MCF 10A (cell line): ENCODE measurements around the gene FAM200B. TPM values are rescaled to one million over a fixed set of nuclear protein-coding genes. Genes with fewer than 3 reads are reported as not detected.
A peak's percentile ranks its signal among the peaks of the same experiment; 100 is the strongest.
"Not testable (repeated sequence)": the region's sequence is repeated elsewhere in the genome, so short reads cannot be mapped to it uniquely, and the experiment has no call there.

ENCODE experiments used
- BruUV-seq: library from RNA; stranded (reverse); fragments of 400-500 nt; replicated peaks from 2 replicates; lab custom pipeline; 2021; lab: Mats Ljungman, UMichigan
- CTCF ChIA-PET: fragments of 300-600 bp; sonication (Branson Sonifier 250); formaldehyde crosslinking; extraction: SDS; loops from one replicate; lab custom pipeline; 2021; ENCODE audit warnings: antibody characterized with exemption, inconsistent platforms; lab: Yijun Ruan, JAX
- POLR2A ChIA-PET: fragments of 300-600, 350-650 bp; sonication (Branson Sonifier 250); formaldehyde crosslinking; extraction: SDS; loops from one replicate; lab custom pipeline; 2020; ENCODE audit warnings: antibody characterized with exemption, inconsistent platforms; lab: Yijun Ruan, JAX
- DNase-seq: peaks from one replicate; pipeline ENCODE4 v3.0.0-alpha.2; 2018; ENCODE audit not compliant: unreplicated experiment
- H3K27ac Mint-ChIP-seq: one replicate; pipeline ENCODE4 v1.8.0; 2022; ENCODE audit warnings: mild to moderate bottlenecking, low read depth, mixed read lengths; ENCODE audit not compliant: unreplicated experiment
- H3K27me3 Mint-ChIP-seq: one replicate; pipeline ENCODE4 v1.8.0; 2022; ENCODE audit warnings: mixed read lengths; ENCODE audit not compliant: insufficient read depth, unreplicated experiment
- H3K36me3 Mint-ChIP-seq: one replicate; pipeline ENCODE4 v1.8.0; 2022; ENCODE audit warnings: mild to moderate bottlenecking, moderate library complexity, mixed read lengths; ENCODE audit not compliant: insufficient read depth, unreplicated experiment
- H3K4me1 Mint-ChIP-seq: one replicate; pipeline ENCODE4 v1.8.0; 2022; ENCODE audit warnings: mixed read lengths; ENCODE audit not compliant: insufficient read depth, unreplicated experiment
- H3K4me3 Mint-ChIP-seq: one replicate; pipeline ENCODE4 v1.8.0; 2022; ENCODE audit warnings: mild to moderate bottlenecking, moderate library complexity, mixed read lengths; ENCODE audit not compliant: unreplicated experiment
- H3K9me3 Mint-ChIP-seq: one replicate; pipeline ENCODE4 v1.8.0; 2022; ENCODE audit warnings: mixed read lengths; ENCODE audit not compliant: unreplicated experiment
- intact Hi-C: fragments of 100-400 bp; cut with micrococcal nuclease; formaldehyde crosslinking; loops from 2 replicates; pipeline ENCODE4 v1.14.1; 2022
- total RNA-seq: library from RNA; stranded (reverse); gene quantifications from 2 replicates; pipeline ENCODE4 v1.2.3, GENCODE V29; 2022
- TF ChIP-seq, protein P1 (sequence below): fragments of 200-600 bp; IDR thresholded peaks from one replicate; pipeline ENCODE4 v1.8.0; 2022; ENCODE audit warnings: antibody characterized with exemption, mild to moderate bottlenecking; ENCODE audit not compliant: unreplicated experiment

FAM200B gene
- total RNA-seq, 1 experiment from 2014 or later, result 46.5 TPM

DNA sequence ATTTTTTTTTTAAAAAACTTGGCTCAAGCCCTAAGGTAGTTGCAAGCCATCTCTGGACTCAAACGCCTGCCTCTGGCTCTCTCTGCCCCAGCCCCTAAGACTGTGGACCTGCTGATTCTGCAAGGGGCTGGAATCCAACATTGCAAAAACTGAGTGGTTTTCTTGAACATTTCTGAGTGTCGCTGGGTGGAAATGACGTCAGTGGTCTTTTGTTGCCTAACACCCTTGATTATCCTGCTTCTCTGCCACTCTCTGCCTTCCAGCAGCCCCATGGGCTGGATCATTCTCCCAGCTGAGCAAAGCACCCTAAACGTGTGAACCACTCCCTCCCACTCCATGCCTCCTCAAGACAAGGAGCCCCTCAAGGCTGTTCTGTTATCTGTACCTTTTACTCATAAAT lies 37.9 kb downstream of the FAM200B start:
- Mint-ChIP-seq H3K4me1 (peaks cover 9% of the 10 kb centered on the region), H3K27me3 (no peaks in the 10 kb centered on the region), H3K4me3 (no peak overlapping the region), H3K27ac (no peak overlapping the region), H3K36me3 (no peaks in the 10 kb centered on the region), H3K9me3 (no peaks in the 10 kb centered on the region)
- peak; percentile 55 for DNase-seq
- intact Hi-C loops, result no loop called here
- POLR2A ChIA-PET, result no interaction called here
- TF ChIP-seq, protein P1, sequence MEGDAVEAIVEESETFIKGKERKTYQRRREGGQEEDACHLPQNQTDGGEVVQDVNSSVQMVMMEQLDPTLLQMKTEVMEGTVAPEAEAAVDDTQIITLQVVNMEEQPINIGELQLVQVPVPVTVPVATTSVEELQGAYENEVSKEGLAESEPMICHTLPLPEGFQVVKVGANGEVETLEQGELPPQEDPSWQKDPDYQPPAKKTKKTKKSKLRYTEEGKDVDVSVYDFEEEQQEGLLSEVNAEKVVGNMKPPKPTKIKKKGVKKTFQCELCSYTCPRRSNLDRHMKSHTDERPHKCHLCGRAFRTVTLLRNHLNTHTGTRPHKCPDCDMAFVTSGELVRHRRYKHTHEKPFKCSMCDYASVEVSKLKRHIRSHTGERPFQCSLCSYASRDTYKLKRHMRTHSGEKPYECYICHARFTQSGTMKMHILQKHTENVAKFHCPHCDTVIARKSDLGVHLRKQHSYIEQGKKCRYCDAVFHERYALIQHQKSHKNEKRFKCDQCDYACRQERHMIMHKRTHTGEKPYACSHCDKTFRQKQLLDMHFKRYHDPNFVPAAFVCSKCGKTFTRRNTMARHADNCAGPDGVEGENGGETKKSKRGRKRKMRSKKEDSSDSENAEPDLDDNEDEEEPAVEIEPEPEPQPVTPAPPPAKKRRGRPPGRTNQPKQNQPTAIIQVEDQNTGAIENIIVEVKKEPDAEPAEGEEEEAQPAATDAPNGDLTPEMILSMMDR, result no peak
- BruUV-seq, result no TSS peak
- CTCF ChIA-PET, result interaction anchor here (0.6 to 2.0 kb wide), 4 partner anchors 10 to 55 kb away, joined by 3 to 14 read pairs (median 4); no protein-coding TSS in a partner anchor

DNA sequence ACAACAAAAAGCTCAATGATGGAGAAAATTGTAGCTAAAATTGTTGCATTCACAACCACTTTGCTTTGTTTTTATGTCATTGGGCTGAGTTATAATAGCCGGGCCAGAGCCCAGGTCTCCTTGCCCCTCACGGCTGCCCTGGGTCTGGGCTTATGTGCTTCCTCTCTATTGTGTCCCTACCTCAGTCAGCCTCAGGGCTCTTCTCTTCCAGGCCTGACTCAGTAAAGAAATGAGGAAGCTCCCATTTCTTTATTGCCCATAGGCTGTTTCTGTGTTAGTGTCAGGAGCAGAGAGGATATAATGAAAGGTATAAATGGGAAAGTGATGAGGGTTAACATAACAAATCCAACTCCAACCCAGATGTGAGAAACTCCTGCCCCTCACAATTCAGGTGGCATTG lies 39.2 kb downstream of the FAM200B start:
- peaks cover 9% of the 10 kb centered on the region for H3K4me1 Mint-ChIP-seq
- intact Hi-C loops, result no loop called here
- no peak for DNase-seq
- no peak overlapping the region for H3K4me3 Mint-ChIP-seq
- H3K36me3 Mint-ChIP-seq, result no peaks in the 10 kb centered on the region
- ChIA-PET CTCF (interaction anchor here (0.6 to 2.0 kb wide), 2 partner anchors 11 to 49 kb away, joined by 3 to 14 read pairs; no protein-coding TSS in a partner anchor), POLR2A (no interaction called here)
- H3K27ac Mint-ChIP-seq, result no peak overlapping the region
- H3K9me3 Mint-ChIP-seq, result no peaks in the 10 kb centered on the region
- H3K27me3 Mint-ChIP-seq, result peaks cover 9% of the 10 kb centered on the region
- no TSS peak for BruUV-seq
- TF ChIP-seq, protein P1, result no peak

DNA sequence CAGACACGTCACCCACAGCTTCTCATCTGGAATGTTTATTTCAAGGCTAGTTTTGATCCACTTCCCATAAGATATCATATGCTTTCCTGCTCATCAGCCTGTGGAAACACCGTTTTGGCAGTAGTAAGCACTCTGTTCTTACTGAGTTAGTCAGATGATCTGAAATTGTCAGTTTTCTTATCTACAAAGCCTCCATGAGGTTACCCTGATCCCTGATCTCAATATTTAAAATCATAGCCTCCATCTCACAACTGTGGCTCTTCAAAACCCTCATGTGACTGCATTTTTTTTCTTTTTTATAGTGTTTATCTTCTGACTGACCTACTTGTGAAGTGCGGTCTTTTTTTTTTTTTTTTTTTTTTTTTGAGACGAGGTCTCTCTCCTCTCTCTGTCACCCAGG lies 44.0 kb downstream of the FAM200B start:
- TF ChIP-seq, protein P1, result no peak
- H3K27ac Mint-ChIP-seq, result no peak overlapping the region
- POLR2A ChIA-PET, result interaction anchor here (0.6 kb wide), 1 partner anchor 13 kb away, joined by 3 read pairs; no protein-coding TSS in a partner anchor
- no peaks in the 10 kb centered on the region for H3K36me3 Mint-ChIP-seq
- H3K4me1 Mint-ChIP-seq, result peaks cover 9% of the 10 kb centered on the region
- CTCF ChIA-PET, result interaction anchor here (0.6 kb wide), 1 partner anchor 311 kb away, joined by 3 read pairs; no protein-coding TSS in a partner anchor
- intact Hi-C loops, result no loop called here
- no peak for DNase-seq
- no TSS peak for BruUV-seq
- no peaks in the 10 kb centered on the region for H3K9me3 Mint-ChIP-seq
- no peak overlapping the region for H3K4me3 Mint-ChIP-seq
- H3K27me3 Mint-ChIP-seq, result peaks cover 17% of the 10 kb centered on the region

DNA sequence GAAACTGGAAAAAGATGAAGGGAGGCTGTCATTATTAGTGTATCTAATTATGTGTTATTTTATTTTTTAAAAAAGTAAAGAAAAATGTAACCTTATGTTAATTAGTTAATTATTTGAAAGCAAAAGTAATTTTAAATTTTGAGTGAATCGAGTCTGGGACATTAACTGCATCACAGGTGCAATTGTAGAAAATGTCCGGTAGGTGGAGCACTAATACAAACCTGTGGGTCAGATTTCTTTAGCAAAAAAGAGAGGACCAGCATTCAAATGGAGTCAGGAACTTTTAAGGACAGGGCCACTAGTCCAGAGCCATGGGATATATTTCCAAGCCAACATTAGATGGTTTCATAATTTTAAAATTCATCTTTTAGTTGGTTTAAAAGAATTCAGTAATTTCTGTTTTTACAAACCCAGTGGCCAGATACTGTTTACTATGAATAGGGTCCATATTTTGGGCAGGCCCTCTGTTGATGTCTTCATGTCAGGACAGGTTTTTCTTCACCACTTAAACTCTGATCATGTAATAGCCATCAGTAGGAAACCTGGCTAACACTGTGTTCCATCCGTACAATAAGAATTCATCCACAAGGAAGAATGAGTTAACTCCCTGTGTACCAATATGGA lies 48.4 kb downstream of the FAM200B start:
- intact Hi-C loops, result loop anchor here (1.0 to 5.0 kb wide), 4 partner anchors 26 to 271 kb away; no protein-coding TSS in a partner anchor
- H3K27me3 Mint-ChIP-seq, result peaks cover 17% of the 10 kb centered on the region
- DNase-seq, result peak; percentile 67
- BruUV-seq, result no TSS peak
- no peak overlapping the region for H3K27ac Mint-ChIP-seq
- H3K9me3 Mint-ChIP-seq, result no peaks in the 10 kb centered on the region
- ChIA-PET CTCF (interaction anchor here (0.7 to 3.1 kb wide), 12 partner anchors 8 to 401 kb away, joined by 3 to 14 read pairs (median 4); no protein-coding TSS in a partner anchor), POLR2A (no interaction called here)
- no peak overlapping the region for H3K4me3 Mint-ChIP-seq
- no peaks in the 10 kb centered on the region for H3K4me1 Mint-ChIP-seq
- H3K36me3 Mint-ChIP-seq, result no peaks in the 10 kb centered on the region
- TF ChIP-seq, protein P1, result peak; percentile 65

DNA sequence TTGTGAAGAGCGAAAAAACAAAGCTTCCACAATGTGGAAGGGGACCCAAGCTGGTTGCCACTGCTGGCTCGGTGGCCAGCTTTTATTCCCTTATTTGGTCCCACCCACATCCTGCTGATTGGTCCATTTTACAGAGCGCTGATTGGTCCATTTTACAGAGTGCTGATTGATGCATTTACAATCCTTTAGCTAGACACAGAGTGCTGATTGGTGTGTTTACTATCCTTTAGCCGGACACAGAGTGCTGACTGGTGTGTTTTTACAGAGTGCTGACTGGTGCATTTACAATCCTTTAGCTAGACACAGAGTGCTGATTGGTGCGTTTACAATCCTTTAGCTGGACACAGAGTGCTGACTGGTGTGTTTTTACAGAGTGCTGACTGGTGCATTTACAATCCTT lies 51.4 kb downstream of the FAM200B start:
- H3K27me3 Mint-ChIP-seq, H3K4me1 Mint-ChIP-seq, BruUV-seq, H3K36me3 Mint-ChIP-seq, H3K27ac Mint-ChIP-seq, H3K4me3 Mint-ChIP-seq, H3K9me3 Mint-ChIP-seq, DNase-seq: not testable (repeated sequence)
- ChIA-PET CTCF (interaction anchor here (0.6 to 3.1 kb wide), 7 partner anchors 9 to 353 kb away, joined by 3 to 14 read pairs (median 3); no protein-coding TSS in a partner anchor), POLR2A (interaction anchor here (0.6 to 0.7 kb wide), 2 partner anchors 10 to 52 kb away, joined by 3 read pairs; partner anchors contain the start of gene FAM200B)
- intact Hi-C loops, result loop anchor here (5.0 kb wide), 1 partner anchor 74 kb away; no protein-coding TSS in a partner anchor
